ENCODE results near the gene DYNLT2. TPM values are rescaled to one million over a fixed set of nuclear protein-coding genes. Genes with fewer than 3 reads are reported as not detected.
"Not testable (repeated sequence)": the region's sequence is repeated elsewhere in the genome, so short reads cannot be mapped to it uniquely, and the experiment has no call there.

DYNLT2 gene
- total RNA-seq, 1 donor from 2014 or later, result 2.8 TPM

GRCh38 chr6:169783971-169784820, 32.8 kb upstream of the DYNLT2 start:
- no peak for DNase-seq

GRCh38 chr6:169783401-169783800, 32.0 kb upstream of the DYNLT2 start:
- no peak for DNase-seq

GRCh38 chr6:169782966-169783365, 31.6 kb upstream of the DYNLT2 start:
- DNase-seq, result no peak

- no peak for DNase-seq
These were observed 29.3 kb upstream of the DYNLT2 start for GRCh38 chr6:169780571-169781091.

- no peak for DNase-seq
These were observed 28.5 kb upstream of the DYNLT2 start for GRCh38 chr6:169779896-169780295.

GRCh38 chr6:169779092-169779815, 27.9 kb upstream of the DYNLT2 start:
- no peak for DNase-seq

- no peak for DNase-seq
These were observed 27.3 kb upstream of the DYNLT2 start for GRCh38 chr6:169778646-169779045.

GRCh38 chr6:169777896-169778295, 26.5 kb upstream of the DYNLT2 start:
- DNase-seq, result no peak

- no peak for DNase-seq
These were observed 25.0 kb upstream of the DYNLT2 start for GRCh38 chr6:169776379-169776778.

- no peak for DNase-seq
These were observed 23.9 kb upstream of the DYNLT2 start for GRCh38 chr6:169775321-169775720.

GRCh38 chr6:169774347-169774746, 23.0 kb upstream of the DYNLT2 start:
- no peak for DNase-seq

- no peak for DNase-seq
These were observed 15.8 kb upstream of the DYNLT2 start for GRCh38 chr6:169766921-169767736.

- no peak for DNase-seq
These were observed 14.9 kb upstream of the DYNLT2 start for GRCh38 chr6:169766232-169766631.

- not testable (repeated sequence) for DNase-seq
These were observed 14.4 kb upstream of the DYNLT2 start for GRCh38 chr6:169765789-169766188.

- DNase-seq, result no peak
These were observed 12.5 kb upstream of the DYNLT2 start for GRCh38 chr6:169763881-169764280.

GRCh38 chr6:169763308-169763707, 11.9 kb upstream of the DYNLT2 start:
- DNase-seq, result no peak

GRCh38 chr6:169755162-169755561, 3.8 kb upstream of the DYNLT2 start:
- no peak for DNase-seq

GRCh38 chr6:169752074-169752623, 777 bp upstream of the DYNLT2 start:
- DNase-seq, result no peak

GRCh38 chr6:169746556-169746955, 4.8 kb downstream of the DYNLT2 start:
- no peak for DNase-seq

GRCh38 chr6:169745405-169745804, 6.0 kb downstream of the DYNLT2 start:
- DNase-seq, result no peak

- no peak for DNase-seq
These were observed 10.0 kb downstream of the DYNLT2 start for GRCh38 chr6:169741344-169741743.

GRCh38 chr6:169738976-169739529, 12.3 kb downstream of the DYNLT2 start:
- no peak for DNase-seq

Measured in occipital lobe (tissue), 2 donors.